Neural progenitor cell (in vitro differentiated cells): ENCODE results near the gene PUS1. TPM values are rescaled to one million over a fixed set of nuclear protein-coding genes. Genes with fewer than 3 reads are reported as not detected.

Source experiments
- DNase-seq: peaks from one replicate; pipeline ENCODE4 v3.0.0-alpha.2; 2016; ENCODE audit warnings: low spot score
- H2AFZ ChIP-seq: fragments of 200-600 bp; sonication (generic); replicated peaks from 2 replicates; pipeline ENCODE4 v1.6.1; 2016; ENCODE audit warnings: antibody characterized with exemption
- H3F3A ChIP-seq: fragments of 200-600 bp; sonication (generic); 2 replicates; pipeline ENCODE4 v1.6.1; 2016; ENCODE audit warnings: antibody characterized with exemption, low read depth
- H3K27ac ChIP-seq: fragments of 200-600 bp; sonication (generic); 2 replicates; pipeline ENCODE4 v1.5.1; 2016; ENCODE audit warnings: mild to moderate bottlenecking
- H3K27me3 ChIP-seq: fragments of 200-600 bp; sonication (generic); 2 replicates; pipeline ENCODE4 v1.6.1; 2016; ENCODE audit warnings: mild to moderate bottlenecking, moderate library complexity
- H3K36me3 ChIP-seq: fragments of 200-600 bp; sonication (generic); 2 replicates; pipeline ENCODE4 v1.5.1; 2016
- H3K4me1 ChIP-seq: fragments of 200-600 bp; sonication (generic); 2 replicates; pipeline ENCODE4 v1.6.1; 2016; ENCODE audit warnings: mixed run types
- H3K4me2 ChIP-seq: fragments of 200-600 bp; sonication (generic); 2 replicates; pipeline ENCODE4 v1.6.1; 2016
- H3K4me3 ChIP-seq: fragments of 200-600 bp; sonication (generic); 2 replicates; pipeline ENCODE4 v1.5.1; 2016
- H3K79me2 ChIP-seq: fragments of 200-600 bp; sonication (generic); 2 replicates; pipeline ENCODE4 v1.6.1; 2016; ENCODE audit warnings: low read depth
- H3K9ac ChIP-seq: fragments of 200-600 bp; sonication (generic); 2 replicates; pipeline ENCODE4 v1.6.1; 2016
- H3K9me3 ChIP-seq: fragments of 200-600 bp; sonication (generic); 2 replicates; pipeline ENCODE4 v1.5.1; 2016; ENCODE audit warnings: low read depth
- H4K20me1 ChIP-seq: fragments of 200-600 bp; sonication (generic); 2 replicates; pipeline ENCODE4 v1.6.1; 2016; ENCODE audit warnings: low read depth
- H3K27ac Mint-ChIP-seq: 3 replicates; pipeline ENCODE4 v1.8.0; 2021; ENCODE audit warnings: mixed read lengths
- H3K27me3 Mint-ChIP-seq: 2 replicates; pipeline ENCODE4 v1.8.0; 2022; ENCODE audit warnings: low read depth, mild to moderate bottlenecking, inconsistent platforms, moderate library complexity, mixed read lengths; ENCODE audit not compliant: insufficient read depth
- H3K36me3 Mint-ChIP-seq: 3 replicates; pipeline ENCODE4 v1.8.0; 2021; ENCODE audit warnings: mixed read lengths
- H3K4me1 Mint-ChIP-seq: 3 replicates; pipeline ENCODE4 v1.8.0; 2021; ENCODE audit warnings: mixed read lengths
- H3K4me3 Mint-ChIP-seq: 3 replicates; pipeline ENCODE4 v1.8.0; 2021; ENCODE audit warnings: mild to moderate bottlenecking, moderate library complexity, mixed read lengths
- H3K9me3 Mint-ChIP-seq: 3 replicates; pipeline ENCODE4 v1.8.0; 2020; ENCODE audit warnings: mixed read lengths
- EZH2 ChIP-seq: fragments of 200-600 bp; sonication (generic); IDR thresholded peaks from 2 replicates; pipeline ENCODE4 v1.6.1; 2017; ENCODE audit warnings: antibody characterized with exemption, mild to moderate bottlenecking, moderate library complexity
- EZH2phosphoT487 ChIP-seq: fragments of 200-600 bp; sonication (generic); IDR thresholded peaks from 2 replicates; pipeline ENCODE4 v1.6.1; 2017; ENCODE audit warnings: antibody characterized with exemption
- total RNA-seq: library from RNA; depleted of rRNA; stranded (reverse); fragments of >200 nt; gene quantifications from 2 replicates; pipeline ENCODE4 v1.2.3, GENCODE V29; 2015; ENCODE audit warnings: low replicate concordance
- TF ChIP-seq, protein P1 (sequence below): fragments of 200-600 bp; sonication (generic); IDR thresholded peaks from 2 replicates; pipeline ENCODE4 v1.5.1; 2017; ENCODE audit warnings: antibody characterized with exemption, mild to moderate bottlenecking

Gene PUS1
- total RNA-seq, 1 donor from 2014 or later = 15.9 TPM

DNA sequence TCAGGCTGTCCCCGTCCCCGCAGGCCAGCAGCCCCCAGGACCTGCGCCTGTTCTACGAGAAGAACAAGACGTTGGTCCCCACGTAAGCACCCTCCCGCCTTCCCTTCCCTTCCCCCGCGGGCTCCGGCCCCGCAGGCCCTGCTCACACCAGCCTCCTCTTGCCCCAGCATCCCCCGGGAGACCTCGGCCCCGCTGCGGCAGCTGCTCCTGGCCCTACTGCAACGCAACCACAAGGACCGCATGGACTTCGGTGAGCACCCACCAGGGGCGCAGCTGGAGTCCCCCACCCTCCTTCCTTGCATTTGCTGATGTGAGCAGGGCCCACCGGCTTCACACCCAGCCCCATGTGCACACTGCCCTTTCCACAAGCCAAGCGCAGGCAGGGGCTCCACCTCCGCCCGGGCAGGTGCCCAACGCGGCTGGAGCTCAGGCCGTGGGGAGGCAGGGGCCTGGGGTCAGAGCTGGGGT, 19.3 kb upstream of the PUS1 start:
- Histone ChIP-seq H4K20me1 (peaks cover 31% of the 10 kb centered on the region), H3K79me2 (no peaks in the 10 kb centered on the region), H3K36me3 (no peaks in the 10 kb centered on the region), H3F3A (no peaks in the 10 kb centered on the region), H3K4me2 (no peak overlapping the region), H2AFZ (no peak overlapping the region), H3K4me3 (no peak overlapping the region), H3K27ac (no peak overlapping the region), H3K27me3 (no peaks in the 10 kb centered on the region), H3K9ac (no peak overlapping the region), H3K9me3 (no peaks in the 10 kb centered on the region), H3K4me1 (no peaks in the 10 kb centered on the region)
- no peak for DNase-seq
- Mint-ChIP-seq H3K4me3 (no peak overlapping the region), H3K9me3 (no peaks in the 10 kb centered on the region), H3K36me3 (peaks cover 5% of the 10 kb centered on the region), H3K27me3 (peaks cover 3% of the 10 kb centered on the region), H3K27ac (no peak overlapping the region), H3K4me1 (no peaks in the 10 kb centered on the region)
- TF ChIP-seq, protein P1, sequence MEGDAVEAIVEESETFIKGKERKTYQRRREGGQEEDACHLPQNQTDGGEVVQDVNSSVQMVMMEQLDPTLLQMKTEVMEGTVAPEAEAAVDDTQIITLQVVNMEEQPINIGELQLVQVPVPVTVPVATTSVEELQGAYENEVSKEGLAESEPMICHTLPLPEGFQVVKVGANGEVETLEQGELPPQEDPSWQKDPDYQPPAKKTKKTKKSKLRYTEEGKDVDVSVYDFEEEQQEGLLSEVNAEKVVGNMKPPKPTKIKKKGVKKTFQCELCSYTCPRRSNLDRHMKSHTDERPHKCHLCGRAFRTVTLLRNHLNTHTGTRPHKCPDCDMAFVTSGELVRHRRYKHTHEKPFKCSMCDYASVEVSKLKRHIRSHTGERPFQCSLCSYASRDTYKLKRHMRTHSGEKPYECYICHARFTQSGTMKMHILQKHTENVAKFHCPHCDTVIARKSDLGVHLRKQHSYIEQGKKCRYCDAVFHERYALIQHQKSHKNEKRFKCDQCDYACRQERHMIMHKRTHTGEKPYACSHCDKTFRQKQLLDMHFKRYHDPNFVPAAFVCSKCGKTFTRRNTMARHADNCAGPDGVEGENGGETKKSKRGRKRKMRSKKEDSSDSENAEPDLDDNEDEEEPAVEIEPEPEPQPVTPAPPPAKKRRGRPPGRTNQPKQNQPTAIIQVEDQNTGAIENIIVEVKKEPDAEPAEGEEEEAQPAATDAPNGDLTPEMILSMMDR = no peak
- no peak for TF ChIP-seq EZH2
- TF ChIP-seq EZH2phosphoT487 = no peak

DNA sequence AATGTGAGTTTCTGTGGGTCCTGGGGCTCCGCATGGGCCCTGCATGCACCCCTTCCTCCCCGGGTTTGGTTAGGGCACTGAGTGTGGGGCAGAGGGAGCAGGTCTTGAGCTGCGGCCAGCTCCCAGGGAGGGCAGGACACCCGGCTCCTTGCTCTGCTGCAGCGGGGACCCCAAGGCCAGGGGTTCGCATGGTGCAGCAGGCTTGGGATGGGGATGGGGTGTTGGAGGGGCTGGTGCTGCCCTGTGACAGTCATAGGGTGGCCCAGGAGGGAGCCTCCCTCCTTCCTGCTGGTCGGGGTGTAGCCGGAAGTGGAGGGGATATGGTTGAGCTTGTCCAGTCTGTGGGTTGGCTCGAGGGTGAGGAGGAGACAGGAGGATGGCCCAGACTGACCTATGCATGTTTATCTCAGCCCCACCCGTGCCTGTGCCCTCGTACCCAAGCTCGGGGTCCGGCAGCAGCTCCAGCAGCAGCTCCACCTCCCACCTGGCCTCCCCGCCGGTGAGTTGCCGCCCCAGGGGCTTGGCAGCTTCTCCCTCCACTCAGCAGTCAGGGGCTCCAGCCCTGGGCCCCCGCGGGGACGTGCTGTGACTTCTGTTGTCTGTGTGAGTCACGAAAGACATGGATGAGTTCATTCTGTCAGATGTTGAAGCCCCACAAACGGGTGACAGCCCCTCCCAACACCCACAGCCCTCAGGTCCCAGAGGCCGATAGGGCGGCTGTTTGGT, 18.6 kb upstream of the PUS1 start:
- H3K4me1 Mint-ChIP-seq = no peaks in the 10 kb centered on the region
- H3K27ac ChIP-seq = no peak overlapping the region
- no peaks in the 10 kb centered on the region for H3F3A ChIP-seq
- H3K79me2 ChIP-seq = no peaks in the 10 kb centered on the region
- H3K27me3 ChIP-seq = no peaks in the 10 kb centered on the region
- H3K27me3 Mint-ChIP-seq = peaks cover 3% of the 10 kb centered on the region
- no peak overlapping the region for H3K9ac ChIP-seq
- peaks cover 24% of the 10 kb centered on the region for H4K20me1 ChIP-seq
- peaks cover 4% of the 10 kb centered on the region for H3K36me3 Mint-ChIP-seq
- no peaks in the 10 kb centered on the region for H3K9me3 Mint-ChIP-seq
- H3K27ac Mint-ChIP-seq = no peak overlapping the region
- no peak for DNase-seq
- no peak overlapping the region for H3K4me2 ChIP-seq
- H2AFZ ChIP-seq = no peak overlapping the region
- H3K4me1 ChIP-seq = no peaks in the 10 kb centered on the region
- H3K9me3 ChIP-seq = no peaks in the 10 kb centered on the region
- TF ChIP-seq, protein P1 = no peak
- TF ChIP-seq EZH2phosphoT487 = no peak
- H3K36me3 ChIP-seq = no peaks in the 10 kb centered on the region
- no peak overlapping the region for H3K4me3 Mint-ChIP-seq
- no peak overlapping the region for H3K4me3 ChIP-seq

DNA sequence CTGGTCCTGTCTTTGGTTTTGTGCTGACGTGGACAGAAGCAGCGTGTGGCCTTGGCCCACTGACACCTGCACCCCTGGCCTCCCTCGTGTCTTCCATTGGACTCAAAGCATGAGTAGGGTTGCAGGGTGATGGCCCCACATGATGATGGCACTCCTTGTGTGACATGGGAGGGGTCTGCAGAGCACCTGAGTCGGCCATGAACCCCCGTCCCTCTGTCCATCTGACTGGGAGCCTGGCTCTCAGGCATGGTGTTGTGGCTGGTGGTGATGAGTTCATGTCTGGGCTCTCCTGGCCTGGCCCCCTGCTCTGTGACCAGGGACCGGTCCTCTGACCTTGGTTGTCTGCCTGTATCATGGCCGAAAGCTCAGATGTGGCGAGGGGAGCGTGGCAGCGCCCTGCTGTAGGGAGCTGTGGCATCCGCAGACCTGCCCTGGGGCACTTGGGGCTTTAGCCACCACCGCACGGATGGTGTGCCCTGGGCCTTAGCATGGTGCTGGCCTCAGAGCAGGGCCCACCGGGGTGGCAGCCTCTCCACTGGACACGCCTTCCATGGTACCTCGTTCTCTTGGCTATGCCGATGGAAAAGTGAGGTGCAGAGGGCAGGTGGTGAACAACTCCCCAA, 17.9 kb upstream of the PUS1 start:
- Histone ChIP-seq H3F3A (no peaks in the 10 kb centered on the region), H3K4me1 (no peaks in the 10 kb centered on the region), H3K36me3 (no peaks in the 10 kb centered on the region), H3K79me2 (no peaks in the 10 kb centered on the region), H3K4me3 (no peak overlapping the region), H4K20me1 (peaks cover 19% of the 10 kb centered on the region), H2AFZ (no peak overlapping the region), H3K27ac (no peak overlapping the region), H3K9ac (no peak overlapping the region), H3K9me3 (no peaks in the 10 kb centered on the region), H3K4me2 (no peak overlapping the region), H3K27me3 (no peaks in the 10 kb centered on the region)
- peaks cover 3% of the 10 kb centered on the region for H3K27me3 Mint-ChIP-seq
- H3K9me3 Mint-ChIP-seq = no peaks in the 10 kb centered on the region
- TF ChIP-seq EZH2 (no peak), EZH2phosphoT487 (no peak)
- TF ChIP-seq, protein P1 = no peak
- no peaks in the 10 kb centered on the region for H3K4me1 Mint-ChIP-seq
- H3K4me3 Mint-ChIP-seq = no peak overlapping the region
- H3K27ac Mint-ChIP-seq = no peak overlapping the region
- no peak for DNase-seq
- H3K36me3 Mint-ChIP-seq = peaks cover 2% of the 10 kb centered on the region
